NCI-H82 (cell line): ENCODE data around the gene R3HDM2.

Experiments
- DNase-seq: peaks from one replicate; lab custom pipeline; 2025; lab: John Stamatoyannopoulos, UW

Gene R3HDM2

GRCh38 chr12:57266681-57267080 is 164.2 kb downstream of the R3HDM2 start:
- no peak for DNase-seq

- DNase-seq = no peak
Observed at GRCh38 chr12:57263096-57263495, 167.7 kb downstream of the R3HDM2 start.

DNA sequence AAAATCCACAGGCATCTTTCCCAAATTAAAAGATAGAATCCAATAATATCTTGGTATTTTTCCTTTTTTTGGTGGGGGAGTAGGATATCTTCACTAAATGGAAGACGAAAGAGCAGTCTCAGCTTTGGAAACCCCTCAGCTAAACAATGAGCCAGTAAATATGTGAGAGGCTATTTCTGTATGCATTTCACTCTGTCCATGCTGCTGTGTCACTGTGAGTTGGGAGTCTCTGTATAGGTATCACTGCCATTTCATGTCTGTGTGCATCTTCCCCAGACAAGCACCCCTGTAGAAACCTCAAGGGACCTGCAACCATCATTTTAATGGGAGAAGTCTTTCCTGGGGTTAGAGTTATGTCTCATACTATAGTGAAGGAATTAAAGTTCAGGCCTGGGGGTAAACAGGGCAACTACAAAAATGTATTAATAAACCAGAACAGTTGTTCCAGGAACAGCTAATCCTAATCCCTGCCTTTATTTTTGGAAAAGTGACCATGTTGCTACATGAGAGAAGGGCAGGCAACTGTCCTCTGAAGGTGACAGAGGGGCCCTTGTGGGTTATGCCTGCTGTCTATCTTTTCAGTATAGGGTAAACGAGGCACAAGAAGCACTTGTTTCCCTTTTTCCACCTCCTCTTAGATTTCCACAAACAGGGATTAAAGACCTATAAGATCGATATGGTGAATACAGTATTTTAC is 168.6 kb downstream of the R3HDM2 start:
- DNase-seq = no peak

- peak; percentile 52 for DNase-seq
Observed at GRCh38 chr12:57261428-57261865, 169.4 kb downstream of the R3HDM2 start.

DNA sequence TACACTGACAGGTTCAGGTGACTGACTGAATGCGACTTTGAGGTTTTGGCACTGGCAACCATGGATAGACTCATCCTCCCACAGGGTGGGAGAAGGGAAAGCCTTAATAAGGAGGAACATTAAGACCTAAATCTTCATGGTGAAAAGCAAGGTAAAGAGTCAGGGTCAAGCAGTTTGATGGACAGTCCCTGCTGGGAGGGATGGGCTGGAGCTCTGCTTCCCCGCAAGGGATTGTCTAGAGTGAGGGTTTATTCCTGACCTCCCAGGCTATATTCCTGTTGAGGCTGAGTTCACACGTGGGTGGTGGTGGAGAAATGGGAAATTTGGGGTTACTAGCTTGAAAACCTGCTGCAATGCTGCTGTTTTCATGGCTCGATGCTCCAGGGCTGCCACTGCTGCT is 170.5 kb downstream of the R3HDM2 start:
- no peak for DNase-seq

- no peak for DNase-seq
Observed at GRCh38 chr12:57258977-57259970, 171.6 kb downstream of the R3HDM2 start.

- no peak for DNase-seq
Observed at GRCh38 chr12:57255916-57256315, 174.9 kb downstream of the R3HDM2 start.

DNA sequence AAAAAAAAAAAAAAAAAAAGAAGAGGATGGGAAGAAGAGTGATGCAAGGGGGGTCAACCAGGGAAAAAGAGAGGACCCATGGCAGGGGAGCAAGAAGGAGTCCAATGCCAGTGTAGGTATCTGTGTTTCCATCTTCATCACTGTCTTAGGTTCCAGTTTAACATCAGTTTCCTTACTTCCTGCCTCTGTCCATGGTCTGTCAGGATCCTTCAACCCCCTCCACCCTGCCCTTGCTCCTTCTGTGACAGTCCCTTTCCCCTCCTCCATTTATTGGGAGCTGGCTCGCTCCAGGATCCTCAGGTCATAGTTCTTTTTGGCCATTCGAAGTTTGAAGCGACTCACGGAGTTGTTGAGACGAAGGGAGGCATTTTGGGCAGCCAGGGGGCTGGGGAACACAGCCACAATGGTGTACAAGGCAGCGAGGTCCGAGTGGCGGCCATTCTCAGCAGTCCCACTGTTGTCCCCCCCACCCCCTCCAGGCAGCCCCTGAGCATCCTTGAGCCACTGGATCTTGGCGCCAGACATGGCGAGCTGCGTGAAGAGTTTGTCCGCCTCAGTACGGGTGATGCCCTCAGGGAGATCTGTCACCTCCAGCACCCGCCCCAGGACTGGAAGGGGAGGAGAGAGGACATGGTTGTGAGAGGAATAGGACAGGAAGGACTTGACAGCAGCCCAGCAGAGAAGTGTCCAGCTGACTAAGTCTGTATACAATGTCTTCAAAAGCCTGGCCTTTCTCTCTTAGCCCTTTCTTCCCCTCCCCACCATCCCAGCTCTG is 176.2 kb downstream of the R3HDM2 start:
- no peak for DNase-seq

DNA sequence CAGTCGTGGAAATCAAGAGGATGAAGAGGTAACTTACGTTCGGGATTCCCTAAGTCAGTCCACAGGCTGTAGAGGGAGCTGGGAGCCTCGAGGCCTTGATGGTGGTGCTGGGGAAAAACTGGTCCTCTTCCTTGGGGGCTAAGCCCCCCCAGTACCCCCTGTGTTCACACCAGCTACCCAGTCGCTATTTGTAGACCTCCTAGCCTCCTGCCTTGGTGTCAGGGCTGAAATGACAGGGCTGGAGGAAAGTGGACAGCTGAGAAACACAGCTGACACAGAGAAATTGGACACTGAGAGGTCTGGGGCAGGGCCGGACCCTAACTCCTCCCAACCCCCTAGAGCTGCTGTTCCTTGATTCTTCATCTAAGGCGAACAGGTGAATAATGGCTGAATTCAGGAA is 179.9 kb downstream of the R3HDM2 start, which contains the start of gene STAC3:
STAC3 (minus strand) TSS at position 232 of the 400 bp plus-strand sequence. CDS start 1,551 bp downstream, outside the sequence.
- DNase-seq = no peak

DNA sequence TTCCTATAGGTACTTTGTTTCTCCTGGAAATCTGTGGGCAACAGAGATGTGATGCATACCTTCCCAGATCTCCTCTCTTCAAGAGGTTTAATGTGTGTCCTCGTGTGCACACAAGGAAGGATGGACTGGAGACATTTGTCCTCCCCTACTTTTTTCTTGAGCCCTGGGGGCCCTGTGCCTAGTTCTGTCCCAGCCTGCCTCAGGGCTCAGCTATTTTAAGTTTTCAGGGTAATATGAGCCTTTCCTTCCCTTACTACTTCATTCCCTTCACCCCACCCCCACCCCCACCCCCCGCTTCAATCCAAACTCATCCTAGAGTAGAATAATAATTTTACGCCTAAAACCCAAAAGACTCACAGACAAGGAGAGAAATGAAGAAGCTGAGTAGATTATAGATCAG is 180.3 kb downstream of the R3HDM2 start:
- DNase-seq = no peak

- no peak for DNase-seq
Observed at GRCh38 chr12:57248934-57249742, 181.7 kb downstream of the R3HDM2 start.

- DNase-seq = no peak
Observed at GRCh38 chr12:57247041-57247440, 183.8 kb downstream of the R3HDM2 start.

GRCh38 chr12:57244312-57244696 is 186.5 kb downstream of the R3HDM2 start:
- DNase-seq = no peak

GRCh38 chr12:57243521-57244311 is 187.1 kb downstream of the R3HDM2 start:
- peak; percentile 96 for DNase-seq

DNA sequence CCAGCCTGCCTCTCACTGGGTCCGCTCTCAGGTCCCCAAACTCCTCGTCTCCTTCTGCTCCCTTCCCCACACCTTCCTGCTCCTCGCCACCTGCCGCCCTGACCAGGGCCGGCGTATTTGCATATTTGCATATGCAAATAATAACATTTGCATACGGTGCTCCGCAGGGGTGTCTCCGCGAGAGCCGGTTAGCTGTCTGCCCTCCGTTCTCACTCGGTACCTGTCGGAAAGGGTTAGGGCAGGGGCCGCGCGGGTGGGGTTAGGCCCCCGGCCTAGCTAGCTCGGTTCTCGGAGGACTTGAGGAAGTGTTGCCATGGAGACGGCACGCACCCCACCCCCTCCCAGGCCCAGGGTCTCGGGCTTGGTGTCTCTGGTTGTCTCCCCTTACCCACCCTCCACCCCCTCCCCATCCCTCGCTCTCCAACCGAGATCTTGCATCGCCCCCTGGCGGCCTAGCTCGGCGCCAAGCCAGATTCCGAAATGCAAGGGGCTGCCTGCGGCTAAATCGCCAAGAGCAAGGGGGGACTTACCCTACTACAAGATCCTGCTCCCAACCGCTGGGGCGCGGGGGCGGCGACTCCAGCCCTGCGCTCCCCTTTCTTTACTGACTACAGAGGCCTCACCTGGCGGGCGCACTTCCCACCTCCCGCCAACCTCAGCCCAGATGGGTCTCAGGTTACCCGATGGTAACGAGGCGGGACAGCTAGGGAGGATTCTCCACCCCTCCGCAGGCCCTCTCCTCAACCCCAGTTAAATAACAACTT is 188.0 kb downstream of the R3HDM2 start:
- peak; percentile 96 for DNase-seq

- no peak for DNase-seq
Observed at GRCh38 chr12:57242329-57242690, 188.5 kb downstream of the R3HDM2 start.

GRCh38 chr12:57241402-57242310 is 189.2 kb downstream of the R3HDM2 start:
- DNase-seq = peak; percentile 96

DNA sequence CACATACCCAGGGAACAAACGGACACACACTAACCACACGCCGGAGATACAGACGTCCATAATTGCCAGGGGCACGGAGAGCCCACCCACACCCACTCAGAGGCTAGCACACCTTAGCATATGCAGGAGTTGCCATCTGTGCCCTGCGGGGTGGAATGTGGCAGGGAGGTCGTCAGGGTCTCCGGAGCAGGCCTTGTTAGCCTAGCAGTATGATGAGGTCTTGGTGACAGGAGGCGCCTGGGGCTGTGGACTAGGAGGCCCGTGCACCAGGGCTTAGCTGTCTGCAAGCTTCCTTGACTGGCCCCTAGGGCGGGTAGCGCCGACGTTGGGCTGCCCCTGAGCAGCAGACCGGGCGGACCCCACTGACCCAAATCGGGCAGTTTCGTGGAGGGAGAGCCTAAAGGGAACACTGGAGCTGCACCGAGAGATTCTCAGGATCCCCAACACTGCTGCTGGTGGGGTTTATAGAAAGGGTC is 189.9 kb downstream of the R3HDM2 start:
- peak; percentile 90 for DNase-seq
